Parathyroid adenoma (tissue), 2 donors: ENCODE measurements around the gene PIEZO2.

ENCODE experiments used
- H2AFZ ChIP-seq: fragments of 300-600 bp; sonication (generic); one replicate; pipeline ENCODE4 v1.7.0; 2017; ENCODE audit warnings: antibody characterized with exemption, mild to moderate bottlenecking
- H3K27ac ChIP-seq: fragments of 300-600 bp; sonication (generic); one replicate; pipeline ENCODE4 v1.7.0; 2017
- H3K27me3 ChIP-seq: fragments of 300-600 bp; sonication (generic); one replicate; pipeline ENCODE4 v1.7.0; 2017; ENCODE audit warnings: low read length; ENCODE audit not compliant: control insufficient read depth, insufficient read depth
- H3K36me3 ChIP-seq: fragments of 300-600 bp; sonication (generic); one replicate; pipeline ENCODE4 v1.7.0; 2017; ENCODE audit warnings: low read length; ENCODE audit not compliant: control insufficient read depth, insufficient read depth
- H3K4me1 ChIP-seq: fragments of 300-600 bp; sonication (generic); one replicate; pipeline ENCODE4 v1.7.0; 2017; ENCODE audit warnings: control low read depth
- H3K4me2 ChIP-seq: fragments of 300-600 bp; sonication (generic); one replicate; pipeline ENCODE4 v1.7.0; 2017; ENCODE audit warnings: low read length
- H3K4me3 ChIP-seq: fragments of 300-600 bp; sonication (generic); one replicate; pipeline ENCODE4 v1.7.0; 2017; ENCODE audit warnings: low read depth, low read length
- H3K79me2 ChIP-seq: fragments of 300-600 bp; sonication (generic); one replicate; pipeline ENCODE4 v1.7.0; 2017; ENCODE audit warnings: control low read depth
- H3K9ac ChIP-seq: fragments of 300-600 bp; sonication (generic); one replicate; pipeline ENCODE4 v1.7.0; 2017; ENCODE audit warnings: mild to moderate bottlenecking
- H3K9me3 ChIP-seq: fragments of 300-600 bp; sonication (generic); one replicate; pipeline ENCODE4 v1.7.0; 2017; ENCODE audit warnings: low read length; ENCODE audit not compliant: control insufficient read depth
- CTCF ChIP-seq: fragments of 300-600 bp; sonication (generic); IDR thresholded peaks from one replicate; pipeline ENCODE4 v1.7.0; 2017; ENCODE audit warnings: antibody characterized with exemption, mild to moderate bottlenecking
- donor health status: primary hyperparathyroidism.

PIEZO2 gene

GRCh38 chr18:10743766-10744165, 405.6 kb downstream of the PIEZO2 start:
- no peaks in the 10 kb centered on the region for H3K4me1 ChIP-seq
- H3K9me3 ChIP-seq = no peaks in the 10 kb centered on the region
- no peak overlapping the region for H2AFZ ChIP-seq
- H3K27ac ChIP-seq = no peak overlapping the region
- H3K4me2 ChIP-seq = no peak overlapping the region
- H3K9ac ChIP-seq = no peak overlapping the region
- no peak for TF ChIP-seq CTCF
- no peaks in the 10 kb centered on the region for H3K36me3 ChIP-seq
- no peak overlapping the region for H3K4me3 ChIP-seq
- H3K27me3 ChIP-seq = no peaks in the 10 kb centered on the region
- H3K79me2 ChIP-seq = no peaks in the 10 kb centered on the region

- H3K9ac ChIP-seq = no peak overlapping the region
- no peak overlapping the region for H3K27ac ChIP-seq
- H3K79me2 ChIP-seq = no peaks in the 10 kb centered on the region
- no peaks in the 10 kb centered on the region for H3K9me3 ChIP-seq
- no peak overlapping the region for H2AFZ ChIP-seq
- H3K4me2 ChIP-seq = no peak overlapping the region
- H3K4me3 ChIP-seq = no peak overlapping the region
- no peaks in the 10 kb centered on the region for H3K36me3 ChIP-seq
- no peaks in the 10 kb centered on the region for H3K27me3 ChIP-seq
- H3K4me1 ChIP-seq = no peaks in the 10 kb centered on the region
- no peak for TF ChIP-seq CTCF
Observed at GRCh38 chr18:10739152-10739551, 410.2 kb downstream of the PIEZO2 start.

GRCh38 chr18:10736984-10737383, 412.4 kb downstream of the PIEZO2 start:
- H3K27me3 ChIP-seq = no peaks in the 10 kb centered on the region
- H3K9ac ChIP-seq = no peak overlapping the region
- no peaks in the 10 kb centered on the region for H3K4me1 ChIP-seq
- H3K36me3 ChIP-seq = no peaks in the 10 kb centered on the region
- no peaks in the 10 kb centered on the region for H3K79me2 ChIP-seq
- no peaks in the 10 kb centered on the region for H3K9me3 ChIP-seq
- H3K4me3 ChIP-seq = no peak overlapping the region
- H3K4me2 ChIP-seq = no peak overlapping the region
- H3K27ac ChIP-seq = no peak overlapping the region
- no peak for TF ChIP-seq CTCF
- H2AFZ ChIP-seq = no peak overlapping the region

GRCh38 chr18:10732990-10733389, 416.4 kb downstream of the PIEZO2 start:
- Histone ChIP-seq H3K4me1 (no peaks in the 10 kb centered on the region), H3K36me3 (no peaks in the 10 kb centered on the region), H3K27ac (no peak overlapping the region), H2AFZ (no peak overlapping the region), H3K4me2 (no peak overlapping the region), H3K9ac (no peak overlapping the region), H3K27me3 (no peaks in the 10 kb centered on the region), H3K79me2 (no peaks in the 10 kb centered on the region), H3K9me3 (no peaks in the 10 kb centered on the region), H3K4me3 (no peak overlapping the region)
- TF ChIP-seq CTCF = no peak

- H3K4me3 ChIP-seq = no peak overlapping the region
- H3K79me2 ChIP-seq = no peaks in the 10 kb centered on the region
- H3K4me2 ChIP-seq = no peak overlapping the region
- TF ChIP-seq CTCF = no peak
- H3K4me1 ChIP-seq = no peaks in the 10 kb centered on the region
- H3K27me3 ChIP-seq = no peaks in the 10 kb centered on the region
- H3K9ac ChIP-seq = no peak overlapping the region
- H3K27ac ChIP-seq = no peak overlapping the region
- no peak overlapping the region for H2AFZ ChIP-seq
- H3K9me3 ChIP-seq = no peaks in the 10 kb centered on the region
- H3K36me3 ChIP-seq = no peaks in the 10 kb centered on the region
Observed at GRCh38 chr18:10727477-10727876, 421.9 kb downstream of the PIEZO2 start.
